Measurements from ENCODE around the gene KCTD13. TPM values are rescaled to one million over a fixed set of nuclear protein-coding genes. Genes with fewer than 3 reads are reported as not detected.

The KCTD13 gene
- total RNA-seq, 3 donors from 2014 or later (not counting 1 experiment from before 2014, with no cell fraction given), result 36.1 to 54.0 (median 51.7) TPM

- no peaks in the 10 kb centered on the region for H3K27me3 ChIP-seq (ENCODE audit: control insufficient read depth, insufficient read depth, low read length)
- peaks cover 3% of the 10 kb centered on the region for H3K36me3 Mint-ChIP-seq
- TF ChIP-seq CTCF (IDR thresholded peaks at IDR 0.05), result no peak
- WGBS (ENCODE audit: insufficient coverage), result 4% methylated on average over 75 of the region's 75 CpGs
- H3K36me3 ChIP-seq (ENCODE audit: control insufficient read depth, insufficient read depth, low read length), result peaks cover 8% of the 10 kb centered on the region
- H3K9me3 ChIP-seq (ENCODE audit: control insufficient read depth, insufficient read depth, low read length), result no peaks in the 10 kb centered on the region
- H3K4me1 ChIP-seq (ENCODE audit: control insufficient read depth, insufficient read depth, low read length), result peaks cover 30% of the 10 kb centered on the region
- peak within 1 kb of the TSS; percentile 95 for H3K4me3 Mint-ChIP-seq
- ATAC-seq, result peak; percentile 97 to 99 (median 97)
- peak; percentile 93 to 96 for DNase-seq
- H3K27ac Mint-ChIP-seq, result peak within 1 kb of the TSS; percentile 64 to 96
- H3K4me1 Mint-ChIP-seq, result peaks cover 28 to 52% of the 10 kb centered on the region in 2 donors
- H3K4me3 ChIP-seq (ENCODE audit: low read length), result peak within 1 kb of the TSS; percentile 84
- no peaks in the 10 kb centered on the region for H3K27me3 Mint-ChIP-seq (ENCODE audit: low read depth in 2 of 2)
- H3K27ac ChIP-seq (ENCODE audit: low read length), result peak within 1 kb of the TSS; percentile 71
- no peaks in the 10 kb centered on the region for H3K9me3 Mint-ChIP-seq
- intact Hi-C loops (cut with micrococcal nuclease), result loop anchor here (1.0 to 5.0 kb wide), 4 partner anchors 12 to 166 kb away; partner anchors contain the start of genes INO80E, KCTD13 and MAZ
Observed at GRCh38 chr16:29973384-29974246, 47.6 kb upstream of the KCTD13 start, which contains the start of gene TAOK2. TSS of gene TAOK2 (plus strand) at chr16:29973868. CDS start at chr16:29977773, 3,905 bp downstream.

- intact Hi-C loops (cut with micrococcal nuclease), result loop anchor here (1.0 to 5.0 kb wide), 4 partner anchors 12 to 166 kb away; partner anchors contain the start of genes INO80E, KCTD13 and MAZ
- H3K9me3 ChIP-seq (ENCODE audit: control insufficient read depth, insufficient read depth, low read length), result no peaks in the 10 kb centered on the region
- no peak overlapping the region for H3K4me3 ChIP-seq (ENCODE audit: low read length)
- Mint-ChIP-seq H3K27ac (peak overlapping the region; percentile 64 to 96), H3K27me3 (ENCODE audit: low read depth in 2 of 2) (no peaks in the 10 kb centered on the region), H3K9me3 (no peaks in the 10 kb centered on the region), H3K4me1 (peaks cover 32 to 52% of the 10 kb centered on the region in 2 donors), H3K36me3 (peaks cover 8% of the 10 kb centered on the region), H3K4me3 (peak overlapping the region; percentile 95)
- H3K36me3 ChIP-seq (ENCODE audit: control insufficient read depth, insufficient read depth, low read length), result peaks cover 8% of the 10 kb centered on the region
- DNase-seq, result no peak
- no peaks in the 10 kb centered on the region for H3K27me3 ChIP-seq (ENCODE audit: control insufficient read depth, insufficient read depth, low read length)
- no peak for ATAC-seq
- H3K4me1 ChIP-seq (ENCODE audit: control insufficient read depth, insufficient read depth, low read length), result peaks cover 30% of the 10 kb centered on the region
- peak overlapping the region; percentile 27 for H3K27ac ChIP-seq (ENCODE audit: low read length)
- 86% methylated on average over 6 of the region's 6 CpGs for WGBS (ENCODE audit: insufficient coverage)
- no peak for TF ChIP-seq CTCF (IDR thresholded peaks at IDR 0.05)
Observed at GRCh38 chr16:29972992-29973383, 47.0 kb upstream of the KCTD13 start.

GRCh38 chr16:29972500-29972899 lies 46.5 kb upstream of the KCTD13 start:
- Histone ChIP-seq H3K36me3 (ENCODE audit: control insufficient read depth, insufficient read depth, low read length) (peaks cover 8% of the 10 kb centered on the region), H3K27me3 (ENCODE audit: control insufficient read depth, insufficient read depth, low read length) (no peaks in the 10 kb centered on the region), H3K27ac (ENCODE audit: low read length) (peak overlapping the region; percentile 28), H3K4me3 (ENCODE audit: low read length) (no peak overlapping the region), H3K9me3 (ENCODE audit: control insufficient read depth, insufficient read depth, low read length) (no peaks in the 10 kb centered on the region), H3K4me1 (ENCODE audit: control insufficient read depth, insufficient read depth, low read length) (peaks cover 30% of the 10 kb centered on the region)
- TF ChIP-seq CTCF (IDR thresholded peaks at IDR 0.05), result no peak
- Mint-ChIP-seq H3K36me3 (peaks cover 8% of the 10 kb centered on the region), H3K9me3 (no peaks in the 10 kb centered on the region), H3K4me3 (peak overlapping the region; percentile 95), H3K4me1 (peaks cover 32 to 49% of the 10 kb centered on the region in 2 donors), H3K27ac (peak overlapping the region; percentile 64 to 96), H3K27me3 (ENCODE audit: low read depth in 2 of 2) (no peaks in the 10 kb centered on the region)
- 100% methylated on average over 1 of the region's 1 CpG for WGBS (ENCODE audit: insufficient coverage)
- DNase-seq, result no peak
- ATAC-seq, result no peak
- intact Hi-C loops (cut with micrococcal nuclease), result loop anchor here (5.0 kb wide), 1 partner anchor 165 kb away; the partner anchor contains the start of gene MAZ
